ENCODE results near the gene CDKN2AIP.

- TF ChIP-seq TAF1 (IDR thresholded peaks at IDR 0.05; ENCODE audit: borderline replicate concordance, low read depth, low read length), result no peak
- no peak for TF ChIP-seq CTCF (IDR thresholded peaks at IDR 0.05)
- no peak for TF ChIP-seq FOXJ3 (CRISPR knock-in tag; IDR thresholded peaks at IDR 0.05)
- TF ChIP-seq RAD21 (IDR thresholded peaks at IDR 0.05; ENCODE audit: low read length), result no peak
- TF ChIP-seq IRF3 (IDR thresholded peaks at IDR 0.05; ENCODE audit: low read depth, low read length), result no peak
- no peak for TF ChIP-seq POLR2AphosphoS5 (IDR thresholded peaks at IDR 0.05; ENCODE audit: low read depth, low read length)
- no peak for TF ChIP-seq USF2 (IDR thresholded peaks at IDR 0.05; ENCODE audit: borderline replicate concordance, low read depth, low read length)
- no peak for TF ChIP-seq ZBTB33 (IDR thresholded peaks at IDR 0.05; ENCODE audit: borderline replicate concordance, low read depth)
- no peak for TF ChIP-seq EP300 (IDR thresholded peaks at IDR 0.05; ENCODE audit: borderline replicate concordance in 1 of 2, low read depth in 1 of 2, low read length in 1 of 2)
- TF ChIP-seq CHD2 (IDR thresholded peaks at IDR 0.05; ENCODE audit: low read length, partially characterized antibody), result no peak
- TF ChIP-seq NFIC (IDR thresholded peaks at IDR 0.05; ENCODE audit: borderline replicate concordance), result no peak
- TF ChIP-seq GABPA (IDR thresholded peaks at IDR 0.05; ENCODE audit: low read depth), result no peak
- no peak for TF ChIP-seq NRF1 (IDR thresholded peaks at IDR 0.05; ENCODE audit: low read depth, low read length)
Observed at GRCh38 chr4:183430994-183431347, 13.5 kb upstream of the CDKN2AIP start.

Data from SK-N-SH (cell line).